Stomach smooth muscle (tissue), 2 donors: ENCODE data around the gene RICTOR.
"Not testable (repeated sequence)": the region's sequence is repeated elsewhere in the genome, so short reads cannot be mapped to it uniquely, and the experiment has no call there.

Experiments used
- H3K27ac ChIP-seq: one replicate; pipeline ENCODE4 v1.7.0; 2013; ENCODE audit warnings: mild to moderate bottlenecking, low read length, inconsistent platforms
- H3K27me3 ChIP-seq, 2 donors: one replicate each; pipeline ENCODE4 v1.7.0; 2013; ENCODE audit warnings: low read length in 2 of 2; ENCODE audit not compliant: insufficient read depth in 2 of 2, control insufficient read depth in 1 of 2
- H3K36me3 ChIP-seq, 2 donors: one replicate each; pipeline ENCODE4 v1.7.0; 2013; ENCODE audit warnings: low read length in 2 of 2; ENCODE audit not compliant: control insufficient read depth in 2 of 2, insufficient read depth in 2 of 2
- H3K4me1 ChIP-seq: one replicate; pipeline ENCODE4 v1.7.0; 2013; ENCODE audit warnings: low read length; ENCODE audit not compliant: control insufficient read depth, insufficient read depth
- H3K4me3 ChIP-seq, 2 donors: one replicate each; pipeline ENCODE4 v1.7.0; 2013; ENCODE audit warnings: low read length in 2 of 2
- H3K9ac ChIP-seq, 2 donors: one replicate each; pipeline ENCODE4 v1.7.0; 2013; ENCODE audit warnings: low read length in 2 of 2, mild to moderate bottlenecking in 1 of 2
- H3K9me3 ChIP-seq, 2 donors: one replicate each; pipeline ENCODE4 v1.7.0; 2013; ENCODE audit warnings: low read length in 2 of 2; ENCODE audit not compliant: control insufficient read depth in 2 of 2
- donor health status: healthy.
- donor health status: Pancreatic carcinoma.

Gene RICTOR

DNA sequence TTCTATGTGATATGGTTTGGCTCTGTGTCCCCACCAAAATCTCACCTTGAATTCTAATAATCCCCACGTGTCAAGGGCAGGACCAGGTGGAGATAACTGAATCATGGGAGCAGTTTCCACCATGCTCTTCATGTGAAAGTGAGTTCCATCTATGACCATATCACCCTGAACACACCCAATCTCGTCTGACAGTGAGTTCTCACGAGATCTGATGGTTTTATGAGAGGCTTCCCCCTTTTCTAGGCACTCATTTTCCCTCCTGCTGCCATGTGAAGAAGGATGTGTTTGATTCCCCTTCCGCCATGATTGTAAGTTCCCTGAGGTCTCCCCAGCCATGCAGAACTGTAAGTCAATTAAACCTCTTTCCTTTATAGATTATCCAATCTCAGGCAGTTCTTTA, 64.2 kb downstream of the RICTOR start:
- Histone ChIP-seq H3K27ac (no peak overlapping the region), H3K4me1 (no peaks in the 10 kb centered on the region), H3K36me3 (peaks cover 0 to 2% of the 10 kb centered on the region in 2 donors), H3K4me3 (no peak overlapping the region), H3K27me3 (no peaks in the 10 kb centered on the region), H3K9me3 (no peaks in the 10 kb centered on the region), H3K9ac (no peak overlapping the region)

DNA sequence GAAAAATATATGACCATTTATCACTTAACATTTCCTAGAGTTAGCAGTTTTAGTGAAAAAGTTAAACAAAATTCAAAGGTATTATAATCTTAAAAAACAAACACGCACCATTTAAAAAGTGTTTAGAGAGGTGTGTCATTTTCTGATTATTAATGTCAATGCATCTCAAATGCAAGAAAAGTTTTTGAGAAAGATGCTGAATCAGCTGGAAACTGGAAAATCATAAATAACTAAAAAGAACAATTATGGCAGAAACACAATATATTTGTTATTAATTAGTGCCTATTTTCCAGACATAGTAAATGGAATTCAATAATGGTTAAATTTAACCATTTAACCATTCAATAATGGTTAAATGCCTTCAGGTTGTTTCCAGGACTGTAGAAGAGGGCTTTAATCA, 64.9 kb downstream of the RICTOR start:
- Histone ChIP-seq H3K4me3 (no peak overlapping the region), H3K9me3 (no peaks in the 10 kb centered on the region), H3K9ac (no peak overlapping the region), H3K36me3 (peaks cover 0 to 2% of the 10 kb centered on the region in 2 donors), H3K27me3 (no peaks in the 10 kb centered on the region), H3K4me1 (no peaks in the 10 kb centered on the region), H3K27ac (no peak overlapping the region)

DNA sequence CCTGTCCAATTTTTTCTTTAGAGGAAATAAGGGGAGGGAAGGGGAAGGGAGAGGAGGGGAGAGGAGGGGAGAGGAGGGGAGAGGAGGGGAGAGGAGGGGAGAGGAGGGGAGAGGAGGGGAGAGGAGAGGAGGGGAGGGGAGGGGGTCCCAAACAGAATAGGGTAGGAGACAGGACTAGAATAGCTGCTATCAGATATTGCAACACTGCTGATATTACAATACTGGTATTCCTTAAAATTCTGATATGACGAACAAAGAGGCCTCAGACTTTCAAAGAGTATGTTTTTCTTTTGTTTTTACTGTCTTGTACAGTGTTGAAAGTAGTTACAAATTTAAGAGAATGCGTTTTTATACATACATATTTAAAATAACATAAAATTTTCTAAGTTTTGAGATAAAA, 67.5 kb downstream of the RICTOR start:
- Histone ChIP-seq H3K27ac (no peak overlapping the region), H3K27me3 (no peaks in the 10 kb centered on the region), H3K4me1 (no peaks in the 10 kb centered on the region), H3K4me3 (no peak overlapping the region), H3K9ac (no peak overlapping the region), H3K36me3 (peaks cover 2% of the 10 kb centered on the region in 2 donors), H3K9me3 (no peaks in the 10 kb centered on the region)

DNA sequence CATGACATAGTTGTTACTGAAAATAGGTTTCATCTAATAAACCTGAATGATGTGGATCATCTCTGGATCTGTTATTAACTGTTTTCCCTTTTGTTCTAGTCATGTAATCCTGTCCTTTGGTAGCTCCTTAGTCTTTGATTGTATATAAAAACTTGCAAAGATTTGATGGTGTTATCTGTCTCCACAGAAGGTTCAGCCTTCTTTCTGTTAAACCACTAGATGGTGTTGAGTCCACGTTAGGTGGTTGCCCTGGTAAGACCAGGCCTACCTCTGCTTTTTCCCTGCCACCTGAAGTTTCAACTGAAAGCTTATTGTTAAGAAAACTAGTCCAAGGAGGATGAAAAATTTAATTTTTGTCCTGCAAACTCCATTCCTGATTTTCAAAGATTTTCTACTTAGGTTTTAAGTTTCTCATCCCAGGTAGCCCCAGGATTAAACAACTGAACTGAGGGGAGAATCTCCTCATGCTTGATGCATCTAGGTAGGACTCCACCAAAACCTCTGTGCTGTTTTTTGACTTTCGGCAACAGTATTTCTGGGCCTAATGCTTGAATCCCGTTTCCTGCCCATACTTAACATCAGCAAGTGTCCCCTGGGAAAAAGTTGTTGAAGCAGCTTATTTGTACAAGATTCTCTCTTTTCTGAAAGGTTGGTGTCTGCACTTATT, 68.5 kb downstream of the RICTOR start:
- Histone ChIP-seq H3K9me3 (no peaks in the 10 kb centered on the region), H3K27ac (no peak overlapping the region), H3K9ac (no peak overlapping the region), H3K4me3 (no peak overlapping the region), H3K36me3 (peaks cover 0 to 5% of the 10 kb centered on the region in 2 donors), H3K4me1 (no peaks in the 10 kb centered on the region), H3K27me3 (no peaks in the 10 kb centered on the region)

DNA sequence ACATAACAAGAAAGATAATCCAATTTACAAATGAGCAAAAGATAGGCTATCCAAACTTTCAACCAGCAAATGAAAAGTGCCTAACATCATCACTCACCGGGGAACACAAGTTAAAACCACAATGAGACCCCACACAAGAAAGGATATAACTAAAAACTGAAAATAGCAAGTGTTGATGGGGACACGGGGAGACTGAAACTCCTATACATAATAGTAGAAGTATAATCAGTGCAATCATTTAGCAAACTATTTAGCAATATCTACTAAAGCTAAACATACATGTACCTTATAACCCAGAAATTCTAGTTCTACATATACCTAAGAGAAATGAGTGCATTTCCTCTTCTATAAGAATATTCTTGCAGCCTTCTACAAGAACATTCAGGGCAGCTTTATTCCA, 72.5 kb downstream of the RICTOR start:
- no peaks in the 10 kb centered on the region for H3K9me3 ChIP-seq
- H3K36me3 ChIP-seq, result peaks cover 0 to 5% of the 10 kb centered on the region in 2 donors
- H3K4me1 ChIP-seq, result peaks cover 2% of the 10 kb centered on the region
- no peak overlapping the region for H3K4me3 ChIP-seq
- H3K27me3 ChIP-seq, result no peaks in the 10 kb centered on the region
- H3K9ac ChIP-seq, result no peak overlapping the region
- H3K27ac ChIP-seq, result no peak overlapping the region

DNA sequence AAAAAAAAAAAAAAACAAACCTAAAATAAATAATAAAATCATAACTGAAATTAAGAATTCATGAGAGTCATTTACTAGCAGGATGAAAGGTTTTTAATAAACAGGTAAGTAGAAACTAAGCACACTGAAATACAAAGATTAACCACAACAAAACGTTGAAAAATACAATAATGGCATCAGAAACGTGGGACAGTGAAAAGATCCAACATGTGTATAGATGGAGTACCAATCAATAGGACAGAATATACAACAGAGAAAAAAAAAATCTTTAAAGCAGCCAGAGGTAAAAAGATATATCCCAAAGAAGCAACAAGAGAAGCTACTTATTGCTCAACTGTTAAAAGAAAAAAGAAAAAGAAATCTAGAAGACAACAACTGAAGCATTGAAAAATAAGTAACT, 75.2 kb downstream of the RICTOR start:
- Histone ChIP-seq H3K27me3 (no peaks in the 10 kb centered on the region), H3K27ac (no peak overlapping the region), H3K9ac (no peak overlapping the region), H3K36me3 (peaks cover 0 to 5% of the 10 kb centered on the region in 2 donors), H3K4me1 (peaks cover 2% of the 10 kb centered on the region), H3K9me3 (no peaks in the 10 kb centered on the region), H3K4me3 (no peak overlapping the region)

DNA sequence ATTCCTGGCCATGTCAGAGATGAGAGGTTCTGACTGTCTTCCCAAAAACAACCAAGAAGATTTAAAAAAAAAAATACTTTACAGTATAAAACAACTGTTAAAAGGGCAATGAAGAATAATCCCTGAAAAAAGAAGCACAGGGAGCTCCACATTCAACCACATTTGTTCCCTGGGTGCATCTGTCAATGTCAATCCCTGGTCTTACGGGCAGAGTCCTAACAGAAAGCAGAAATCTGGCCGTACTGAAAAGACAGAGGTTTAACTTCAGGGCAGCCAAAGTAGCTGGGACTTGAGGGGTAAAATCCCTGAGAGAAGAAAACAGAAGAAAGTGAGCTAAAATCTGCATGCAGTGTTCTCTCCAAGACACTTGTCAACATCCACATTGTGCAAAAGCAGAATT, 76.6 kb downstream of the RICTOR start:
- peak overlapping the region; percentile 9 to 38 for H3K4me3 ChIP-seq
- peaks cover 0 to 5% of the 10 kb centered on the region in 2 donors for H3K36me3 ChIP-seq
- no peaks in the 10 kb centered on the region for H3K9me3 ChIP-seq
- no peak overlapping the region for H3K27ac ChIP-seq
- peak overlapping the region in 1 of 2 donors; percentile 49 for H3K9ac ChIP-seq
- no peaks in the 10 kb centered on the region for H3K27me3 ChIP-seq
- H3K4me1 ChIP-seq, result peaks cover 2% of the 10 kb centered on the region

DNA sequence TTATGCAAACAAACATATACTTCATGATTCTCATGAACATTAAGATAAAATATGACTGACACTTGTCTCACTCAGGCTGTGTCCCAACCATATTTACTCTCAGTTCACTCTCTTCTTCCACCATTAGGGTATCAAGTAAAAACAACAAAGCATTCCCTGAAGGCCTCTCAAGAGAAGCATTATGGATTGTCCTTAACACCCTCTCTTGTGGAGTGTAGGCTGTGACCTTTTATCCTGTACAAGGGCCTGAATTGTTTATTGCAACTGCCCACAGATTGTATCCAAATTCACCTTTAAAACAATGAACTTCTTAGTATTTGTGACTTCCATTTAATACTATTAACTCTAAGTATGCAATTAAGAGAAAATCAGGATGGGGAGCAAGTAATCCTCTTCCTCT, 78.1 kb downstream of the RICTOR start:
- H3K9ac ChIP-seq, result no peak overlapping the region
- no peaks in the 10 kb centered on the region for H3K9me3 ChIP-seq
- H3K27ac ChIP-seq, result no peak overlapping the region
- H3K4me3 ChIP-seq, result no peak overlapping the region
- H3K27me3 ChIP-seq, result no peaks in the 10 kb centered on the region
- H3K4me1 ChIP-seq, result peaks cover 2% of the 10 kb centered on the region
- no peaks in the 10 kb centered on the region for H3K36me3 ChIP-seq

DNA sequence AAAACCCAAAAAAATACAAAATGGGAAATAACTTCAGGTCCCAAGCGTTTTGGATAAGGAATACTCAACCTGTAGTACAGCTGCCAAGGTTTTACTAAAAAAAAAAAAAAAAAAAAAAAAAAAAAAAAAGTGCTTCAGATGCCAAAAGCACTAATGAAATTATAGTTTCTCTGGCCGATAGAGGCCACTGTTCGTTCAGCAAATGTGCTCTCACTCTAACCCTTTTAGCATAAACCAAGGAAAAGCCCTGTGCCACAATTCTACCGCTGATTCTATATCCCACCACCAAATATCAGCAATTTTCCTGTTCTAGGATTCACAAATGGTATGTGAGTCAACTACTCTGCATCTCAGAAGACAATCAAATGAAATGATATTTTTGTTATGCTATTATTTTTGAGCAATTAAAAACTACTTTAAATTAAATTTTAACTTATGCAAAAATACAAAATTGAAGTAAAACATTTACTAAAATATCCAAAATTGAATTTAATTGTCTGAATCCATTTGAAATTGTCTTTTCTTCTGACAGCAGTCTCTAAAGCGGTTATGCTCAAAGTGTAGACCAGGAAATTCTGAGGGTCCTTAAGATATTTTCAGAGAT, 79.8 kb downstream of the RICTOR start:
- H3K9me3 ChIP-seq, result no peaks in the 10 kb centered on the region

DNA sequence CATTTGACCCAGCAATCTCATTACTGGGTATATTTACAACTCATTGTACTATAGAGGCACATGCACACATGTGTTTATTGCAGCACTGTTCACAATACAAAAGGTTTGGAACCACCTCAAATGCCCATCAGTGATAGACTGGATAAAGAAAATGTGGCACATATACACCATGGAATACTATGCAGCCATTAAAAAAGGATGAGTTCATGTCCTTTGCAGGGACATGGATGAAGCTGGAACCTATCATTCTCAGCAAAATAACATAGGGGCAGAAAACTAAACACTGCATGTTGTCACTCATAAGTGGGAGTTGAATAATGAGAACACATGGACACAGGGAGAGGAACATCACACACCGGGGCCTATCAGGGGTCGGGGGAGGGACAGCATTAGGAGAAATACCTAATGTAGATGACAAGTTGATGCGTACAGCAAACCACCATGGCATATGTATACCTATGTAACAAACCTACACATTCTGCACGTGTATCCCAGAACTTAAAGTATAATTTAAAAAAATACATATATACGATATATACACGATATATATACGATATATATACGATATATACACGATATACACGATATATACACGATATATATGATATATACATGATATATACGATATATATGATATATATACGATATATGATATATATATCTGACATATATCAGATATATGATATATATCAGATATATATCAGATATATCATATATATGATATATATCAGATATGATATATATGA, 84.1 kb downstream of the RICTOR start:
- H3K9me3 ChIP-seq, H3K27me3 ChIP-seq, H3K36me3 ChIP-seq, H3K27ac ChIP-seq, H3K9ac ChIP-seq, H3K4me3 ChIP-seq, H3K4me1 ChIP-seq: not testable (repeated sequence)

More for the DNA sequence above, 79.8 kb downstream of the RICTOR start:
- no peak overlapping the region for H3K9ac ChIP-seq
- H3K27ac ChIP-seq, result no peak overlapping the region
- peaks cover 4 to 5% of the 10 kb centered on the region in 2 donors for H3K36me3 ChIP-seq
- no peak overlapping the region for H3K4me3 ChIP-seq
- H3K4me1 ChIP-seq, result peaks cover 2% of the 10 kb centered on the region
- no peaks in the 10 kb centered on the region for H3K27me3 ChIP-seq
